HT-29 (cell line): ENCODE results near the gene MDK. TPM values are rescaled to one million over a fixed set of nuclear protein-coding genes. Genes with fewer than 3 reads are reported as not detected.
"Not testable (repeated sequence)": the region's sequence is repeated elsewhere in the genome, so short reads cannot be mapped to it uniquely, and the experiment has no call there.

ENCODE experiments used
- DNase-seq: peaks from one replicate; pipeline ENCODE4 v3.0.0-alpha.2; 2015; ENCODE audit warnings: low spot score
- total RNA-seq: library from RNA; depleted of rRNA; stranded (reverse); fragments of >200 nt; shearing (Covaris generic); gene quantifications from 2 replicates; pipeline ENCODE4 v1.2.3, GENCODE V29; 2014

MDK gene
- total RNA-seq, 1 experiment from 2014 or later, result 110 TPM

GRCh38 chr11:46367244-46367915, 14.1 kb upstream of the MDK start:
- peak; percentile 67 for DNase-seq

- no peak for DNase-seq
These were observed 13.6 kb upstream of the MDK start for GRCh38 chr11:46367916-46368267.

- DNase-seq, result peak; percentile 90
These were observed 11.9 kb upstream of the MDK start for GRCh38 chr11:46369458-46370152.

GRCh38 chr11:46370253-46370652, 11.2 kb upstream of the MDK start:
- DNase-seq, result no peak

- DNase-seq, result not testable (repeated sequence)
These were observed 10.2 kb upstream of the MDK start for GRCh38 chr11:46371262-46371661.

- DNase-seq, result no peak
These were observed 9.4 kb upstream of the MDK start for GRCh38 chr11:46372086-46372485.

- DNase-seq, result not testable (repeated sequence)
These were observed 9.0 kb upstream of the MDK start for GRCh38 chr11:46372501-46372900.

GRCh38 chr11:46373787-46374740, 7.4 kb upstream of the MDK start:
- no peak for DNase-seq

- DNase-seq, result no peak
These were observed 6.7 kb upstream of the MDK start for GRCh38 chr11:46374815-46375214.

GRCh38 chr11:46375392-46376101, 5.9 kb upstream of the MDK start:
- no peak for DNase-seq

GRCh38 chr11:46376258-46377050, 5.0 kb upstream of the MDK start:
- DNase-seq, result no peak

GRCh38 chr11:46377290-46377689, 4.2 kb upstream of the MDK start:
- no peak for DNase-seq

GRCh38 chr11:46377831-46378230, 3.6 kb upstream of the MDK start:
- no peak for DNase-seq

GRCh38 chr11:46378296-46378695, 3.2 kb upstream of the MDK start:
- no peak for DNase-seq

- no peak for DNase-seq
These were observed 2.5 kb upstream of the MDK start for GRCh38 chr11:46378811-46379481.

- DNase-seq, result peak; percentile 80
These were observed 1.8 kb upstream of the MDK start for GRCh38 chr11:46379482-46380293.

GRCh38 chr11:46380340-46381047, 975 bp upstream of the MDK start:
- DNase-seq, result peak; percentile 58

GRCh38 chr11:46381819-46382645, 563 bp downstream of the MDK start:
- DNase-seq, result no peak
